CD14-positive monocyte (primary cell): Measurements from ENCODE around the gene TNPO3. TPM values are rescaled to one million over a fixed set of nuclear protein-coding genes. Genes with fewer than 3 reads are reported as not detected.

ENCODE experiments used
- DNase-seq, 3 donors: peaks; one replicate each; pipeline ENCODE4 v3.0.0-alpha.2; 2011 to 2022
- H2AFZ ChIP-seq: 2 replicates; pipeline ENCODE4 v1.6.0; 2012; ENCODE audit warnings: mild to moderate bottlenecking, low read depth, low read length, inconsistent platforms; ENCODE audit not compliant: insufficient read depth, poor library complexity, severe bottlenecking
- H3K27ac ChIP-seq, 2 donors: 1 replicate in 1 of 2; 2 replicates in 1 of 2; pipeline ENCODE4 v1.5.1; 2012 to 2013; ENCODE audit warnings: low read length in 2 of 2, control low read depth in 1 of 2, inconsistent platforms in 1 of 2, low read depth in 1 of 2, mild to moderate bottlenecking in 1 of 2
- H3K27me3 ChIP-seq, 2 donors: one replicate each; pipeline versions ENCODE4 v1.6.0 to v1.6.1; 2011 to 2013; ENCODE audit warnings: low read length in 2 of 2; ENCODE audit not compliant: control insufficient read depth in 2 of 2, insufficient read depth in 2 of 2
- H3K36me3 ChIP-seq, 2 donors: replicated peaks in 1 of 2; 1 replicate in 1 of 2; 2 replicates in 1 of 2; pipeline versions ENCODE4 v1.5.1 to v1.6.1; 2012 to 2013; ENCODE audit warnings: low read length in 2 of 2, control low read depth in 1 of 2, inconsistent platforms in 1 of 2, mild to moderate bottlenecking in 1 of 2; ENCODE audit not compliant: insufficient read depth in 2 of 2, control insufficient read depth in 1 of 2
- H3K4me1 ChIP-seq, 2 donors: 1 replicate in 1 of 2; 2 replicates in 1 of 2; pipeline versions ENCODE4 v1.5.1 to v1.6.1; 2012 to 2013; ENCODE audit warnings: low read length in 2 of 2, control low read depth in 1 of 2, inconsistent platforms in 1 of 2, mild to moderate bottlenecking in 1 of 2, moderate library complexity in 1 of 2; ENCODE audit not compliant: insufficient read depth in 2 of 2, control insufficient read depth in 1 of 2
- H3K4me2 ChIP-seq: replicated peaks from 2 replicates; pipeline ENCODE3; 2012; ENCODE audit warnings: low read length, moderate library complexity, mild to moderate bottlenecking; ENCODE audit not compliant: poor library complexity, severe bottlenecking; ENCODE audit errors: extremely low read depth
- H3K4me3 ChIP-seq, 3 experiments: fragments of 200-600 bp in 1 of 3; sonication (generic) in 1 of 3; replicated peaks in 1 of 3; 1 replicate in 2 of 3; 2 replicates in 1 of 3; pipeline ENCODE4 v1.5.1; 2011 to 2013; ENCODE audit warnings: low read length in 3 of 3, mild to moderate bottlenecking in 3 of 3, control low read depth in 2 of 3, low read depth in 2 of 3, inconsistent platforms in 1 of 3, moderate library complexity in 1 of 3
- H3K79me2 ChIP-seq: 2 replicates; pipeline ENCODE4 v1.6.0; 2012; ENCODE audit warnings: mild to moderate bottlenecking, control low read depth, inconsistent platforms, low read length, moderate library complexity; ENCODE audit not compliant: insufficient read depth
- H3K9ac ChIP-seq: 2 replicates; pipeline ENCODE4 v1.6.0; 2017; ENCODE audit warnings: low read length, mild to moderate bottlenecking; ENCODE audit not compliant: insufficient read depth, poor library complexity, severe bottlenecking
- H3K9me3 ChIP-seq, 2 donors: replicated peaks in 1 of 2; 1 replicate in 1 of 2; 2 replicates in 1 of 2; pipeline versions ENCODE4 v1.5.1 to v1.6.1; 2012 to 2013; ENCODE audit warnings: low read length in 2 of 2, control low read depth in 1 of 2; ENCODE audit not compliant: control insufficient read depth in 1 of 2, insufficient read depth in 1 of 2
- H4K20me1 ChIP-seq: 2 replicates; pipeline ENCODE4 v1.6.0; 2012; ENCODE audit warnings: mild to moderate bottlenecking, low read length, control low read depth, moderate library complexity; ENCODE audit not compliant: insufficient read depth
- H3K27ac Mint-ChIP-seq, 7 donors: one replicate each; pipeline ENCODE4 v1.8.0; 2020; ENCODE audit warnings: mild to moderate bottlenecking in 7 of 7, mixed read lengths in 7 of 7, moderate library complexity in 6 of 7, inconsistent platforms in 2 of 7
- H3K27me3 Mint-ChIP-seq, 3 donors: one replicate each; pipeline ENCODE4 v1.8.0; 2021 to 2022; ENCODE audit warnings: low read depth in 3 of 3, mild to moderate bottlenecking in 3 of 3, mixed read lengths in 3 of 3, moderate library complexity in 3 of 3, inconsistent platforms in 1 of 3
- H3K36me3 Mint-ChIP-seq, 2 donors: one replicate each; pipeline ENCODE4 v1.8.0; 2020; ENCODE audit warnings: mixed read lengths in 2 of 2, inconsistent platforms in 1 of 2, mild to moderate bottlenecking in 1 of 2
- H3K4me1 Mint-ChIP-seq: one replicate; pipeline ENCODE4 v1.8.0; 2020; ENCODE audit warnings: mild to moderate bottlenecking, mixed read lengths
- H3K4me3 Mint-ChIP-seq, 2 donors: one replicate each; pipeline ENCODE4 v1.8.0; 2020; ENCODE audit warnings: mild to moderate bottlenecking in 2 of 2, mixed read lengths in 2 of 2, moderate library complexity in 1 of 2
- H3K9me3 Mint-ChIP-seq, 7 donors: one replicate each; pipeline ENCODE4 v1.8.0; 2020 to 2022; ENCODE audit warnings: mixed read lengths in 7 of 7, mild to moderate bottlenecking in 6 of 7, moderate library complexity in 6 of 7, inconsistent platforms in 2 of 7
- CTCF ChIP-seq: fragments of 200-600 bp; IDR thresholded peaks from one replicate; pipeline ENCODE4 v1.8.0; 2022; ENCODE audit warnings: antibody characterized with exemption, mild to moderate bottlenecking
- WGBS: methylation state at CpG from one replicate; pipeline ENCODE4 v1.1.5; 2013; ENCODE audit warnings: missing lambda C conversion rate; ENCODE audit not compliant: insufficient coverage; 5-methylcytosine and 5-hydroxymethylcytosine counted together
- intact Hi-C, 2 donors: fragments of 100-400 bp; cut with micrococcal nuclease; formaldehyde crosslinking; loops; one replicate each; pipeline versions ENCODE4 v1.15.0 to v1.15.1; 2023
- polyA plus RNA-seq, 3 donors: library from polyadenylated mRNA; depleted of rRNA in 1 of 3; unstranded in 2 of 3; stranded (reverse) in 1 of 3; fragments of 300-500 nt in 2 of 3; fragments of >200 nt in 1 of 3; fragmentation: Illumina TruSeq in 2 of 3; gene quantifications; 1 replicate in 2 of 3; 2 replicates in 1 of 3; pipeline ENCODE4 v1.2.3, GENCODE V29; 2012 to 2021

Gene TNPO3
- polyA plus RNA-seq, 3 donors: 17.0 to 23.8 (median 19.7) TPM

DNA sequence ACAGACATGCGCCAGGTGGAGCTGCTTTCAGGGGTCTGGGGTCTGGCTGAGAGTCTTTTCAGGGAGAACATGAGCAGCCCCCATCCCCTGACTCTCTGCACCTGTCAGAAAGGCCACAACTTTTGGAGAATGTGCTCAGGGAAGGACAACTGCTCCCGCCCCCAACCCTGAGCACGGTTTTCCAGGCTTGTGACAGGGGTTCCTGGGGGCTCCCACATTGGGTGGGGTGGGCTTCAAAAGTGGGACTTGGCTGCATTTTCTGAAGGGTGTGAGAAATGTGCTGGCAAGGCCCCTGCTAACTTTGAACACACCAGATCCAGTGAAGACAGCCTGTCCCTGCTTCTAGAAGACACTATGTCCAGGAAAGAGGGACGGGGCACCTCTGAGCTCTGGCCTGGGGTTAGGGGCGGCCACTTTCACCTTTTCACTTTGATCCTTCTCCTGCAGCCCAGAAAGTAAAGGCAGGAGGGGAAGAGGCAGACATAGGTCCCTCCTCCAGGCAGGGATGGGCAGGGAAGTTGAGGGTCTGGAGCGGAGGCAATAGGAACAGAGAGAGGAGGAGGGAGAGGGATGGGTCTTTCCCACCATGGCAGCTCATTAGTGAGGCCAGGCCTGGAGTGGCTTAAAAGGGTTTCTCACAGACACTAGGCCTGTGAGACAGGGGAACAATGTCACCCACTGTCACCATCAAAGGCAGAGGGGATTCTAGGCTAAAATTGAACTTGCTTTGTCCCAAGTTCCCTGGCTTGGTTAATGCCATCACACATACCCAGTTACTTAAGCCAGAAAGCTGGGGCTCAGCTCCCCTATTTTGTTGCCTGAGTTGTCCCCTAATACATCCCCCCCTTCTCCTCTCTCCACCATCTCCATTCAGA lies 145.9 kb downstream of the TNPO3 start:
- intact Hi-C loops: loop anchor here (5.0 to 10.0 kb wide), 3 partner anchors 38 to 186 kb away; no protein-coding TSS in a partner anchor
- no peak overlapping the region for H3K4me3 ChIP-seq
- peaks cover 9 to 37% of the 10 kb centered on the region in 2 donors for H3K27me3 ChIP-seq
- no peak overlapping the region for H3K4me2 ChIP-seq
- H3K4me1 ChIP-seq: peaks cover 21 to 22% of the 10 kb centered on the region in 2 donors
- no peak overlapping the region for H2AFZ ChIP-seq
- peaks cover 33% of the 10 kb centered on the region for H3K4me1 Mint-ChIP-seq
- peaks cover 0 to 3% of the 10 kb centered on the region in 2 donors for H3K9me3 ChIP-seq
- H3K27me3 Mint-ChIP-seq: peaks cover 31 to 48% (median 39%) of the 10 kb centered on the region in 3 donors
- H4K20me1 ChIP-seq: no peaks in the 10 kb centered on the region
- no peaks in the 10 kb centered on the region for H3K79me2 ChIP-seq
- H3K4me3 Mint-ChIP-seq: peak overlapping the region in 1 of 2 donors; percentile 78
- H3K27ac Mint-ChIP-seq: peak overlapping the region in 1 of 7 donors; percentile 58
- 83% methylated on average over 2 of the region's 6 CpGs for WGBS
- no peak for TF ChIP-seq CTCF
- H3K9ac ChIP-seq: no peak overlapping the region
- H3K36me3 ChIP-seq: no peaks in the 10 kb centered on the region
- DNase-seq: no peak
- peaks cover 0 to 5% (median 1%) of the 10 kb centered on the region in 7 donors for H3K9me3 Mint-ChIP-seq
- H3K36me3 Mint-ChIP-seq: peaks cover 0 to 13% of the 10 kb centered on the region in 2 donors
- no peak overlapping the region for H3K27ac ChIP-seq

DNA sequence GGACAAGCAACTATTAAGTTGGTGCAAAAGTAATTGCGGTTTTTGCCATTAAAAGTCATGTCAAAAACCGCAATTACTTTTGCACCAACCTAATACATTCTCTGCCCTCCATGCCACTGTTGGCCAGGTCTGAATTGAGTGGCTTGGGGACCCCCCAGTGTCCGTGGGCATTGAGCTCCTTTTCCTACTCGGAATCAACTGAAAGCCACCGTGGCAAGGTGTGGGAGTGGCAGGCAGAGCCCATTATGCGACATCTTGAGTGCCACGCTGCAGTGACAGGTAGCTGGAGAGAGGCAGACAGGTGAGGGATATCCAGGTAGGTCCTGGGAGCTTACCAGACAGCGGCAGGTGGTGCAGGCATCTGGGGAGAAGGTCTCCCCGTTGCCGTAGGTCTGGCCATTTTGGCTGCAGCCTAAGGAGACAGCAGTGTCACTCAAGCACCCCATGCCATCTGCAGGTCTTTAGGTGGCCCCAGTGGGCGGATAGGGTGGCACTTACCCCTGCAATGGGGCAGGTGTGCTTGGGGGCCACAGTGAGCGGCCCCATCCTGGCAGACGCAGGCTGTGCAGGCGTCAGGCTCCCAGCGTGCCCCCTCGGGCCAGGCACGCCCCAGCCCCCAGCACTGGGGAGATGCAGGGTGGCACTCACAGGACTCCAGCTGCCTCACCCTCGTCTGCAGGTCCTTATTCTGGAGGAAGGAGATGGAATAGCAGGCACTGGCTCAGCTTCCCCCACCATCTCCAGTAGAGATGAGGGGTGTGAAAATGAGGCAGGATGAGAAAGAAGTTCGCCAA lies 147.9 kb downstream of the TNPO3 start:
- H3K4me1 ChIP-seq: peaks cover 19 to 22% of the 10 kb centered on the region in 2 donors
- intact Hi-C loops: loop anchor here (2.0 to 10.0 kb wide), 4 partner anchors 40 to 188 kb away; no protein-coding TSS in a partner anchor
- 93% methylated on average over 13 of the region's 19 CpGs for WGBS
- no peaks in the 10 kb centered on the region for H4K20me1 ChIP-seq
- H3K9me3 ChIP-seq: peaks cover 0 to 3% of the 10 kb centered on the region in 2 donors
- no peak overlapping the region for H3K4me2 ChIP-seq
- H3K79me2 ChIP-seq: no peaks in the 10 kb centered on the region
- peaks cover 9 to 35% of the 10 kb centered on the region in 2 donors for H3K27me3 ChIP-seq
- H3K36me3 ChIP-seq: no peaks in the 10 kb centered on the region
- H2AFZ ChIP-seq: no peak overlapping the region
- no peak overlapping the region for H3K4me3 ChIP-seq
- no peak for DNase-seq
- no peak overlapping the region for H3K4me3 Mint-ChIP-seq
- H3K9ac ChIP-seq: no peak overlapping the region
- H3K9me3 Mint-ChIP-seq: peaks cover 0 to 5% (median 1%) of the 10 kb centered on the region in 7 donors
- no peak overlapping the region for H3K27ac ChIP-seq
- H3K27ac Mint-ChIP-seq: no peak overlapping the region
- H3K4me1 Mint-ChIP-seq: peaks cover 30% of the 10 kb centered on the region
- TF ChIP-seq CTCF: no peak
- peaks cover 33 to 39% (median 35%) of the 10 kb centered on the region in 3 donors for H3K27me3 Mint-ChIP-seq
- H3K36me3 Mint-ChIP-seq: peaks cover 0 to 13% of the 10 kb centered on the region in 2 donors
